Smooth muscle cell (in vitro differentiated cells): Measurements from ENCODE around the gene NCOA3. TPM values are rescaled to one million over a fixed set of nuclear protein-coding genes. Genes with fewer than 3 reads are reported as not detected.

Experiments used
- DNase-seq: peaks from one replicate; lab custom pipeline; 2025; ENCODE audit not compliant: unreplicated experiment; lab: John Stamatoyannopoulos, UW
- H2AFZ ChIP-seq: fragments of 200-600 bp; sonication (generic); 2 replicates; pipeline ENCODE4 v1.6.0; 2016; ENCODE audit warnings: antibody characterized with exemption, low read depth, mild to moderate bottlenecking
- H3F3A ChIP-seq: fragments of 200-600 bp; sonication (generic); 2 replicates; pipeline ENCODE4 v1.6.0; 2017; ENCODE audit warnings: antibody characterized with exemption, low read depth
- H3K27ac ChIP-seq: fragments of 200-600 bp; sonication (generic); 2 replicates; pipeline ENCODE4 v1.5.1; 2016; ENCODE audit warnings: low read depth, mild to moderate bottlenecking
- H3K27me3 ChIP-seq: fragments of 200-600 bp; sonication (generic); 2 replicates; pipeline ENCODE4 v1.6.1; 2016; ENCODE audit warnings: low read depth, mild to moderate bottlenecking
- H3K36me3 ChIP-seq: fragments of 200-600 bp; sonication (generic); 2 replicates; pipeline ENCODE4 v1.5.1; 2016; ENCODE audit warnings: low read depth
- H3K4me1 ChIP-seq: fragments of 200-600 bp; sonication (generic); 2 replicates; pipeline ENCODE4 v1.5.1; 2016; ENCODE audit warnings: low read depth
- H3K4me2 ChIP-seq: fragments of 200-600 bp; sonication (generic); 2 replicates; pipeline ENCODE4 v1.6.0; 2016; ENCODE audit warnings: mild to moderate bottlenecking
- H3K4me3 ChIP-seq: fragments of 200-600 bp; sonication (generic); 2 replicates; pipeline ENCODE4 v1.5.1; 2016; ENCODE audit warnings: mild to moderate bottlenecking
- H3K79me2 ChIP-seq: fragments of 200-600 bp; sonication (generic); 2 replicates; pipeline ENCODE4 v1.6.0; 2016; ENCODE audit warnings: low read depth, mild to moderate bottlenecking
- H3K9ac ChIP-seq: fragments of 200-600 bp; sonication (generic); 2 replicates; pipeline ENCODE4 v1.6.0; 2016; ENCODE audit warnings: low read depth
- H3K9me3 ChIP-seq: fragments of 200-600 bp; sonication (generic); replicated peaks from 2 replicates; pipeline ENCODE4 v1.5.1; 2016; ENCODE audit warnings: low read depth
- H4K20me1 ChIP-seq: fragments of 200-600 bp; sonication (generic); 2 replicates; pipeline ENCODE4 v1.6.0; 2016; ENCODE audit warnings: low read depth
- WGBS: methylation state at CpG from one replicate; pipeline ENCODE4 v1.1.7; 2016; ENCODE audit warnings: low lambda C conversion rate; 5-methylcytosine and 5-hydroxymethylcytosine counted together
- polyA plus RNA-seq: library from polyadenylated mRNA; unstranded; fragments of >200 nt; fragmentation: Nextera tagmentation; extraction: Ambion mirVana; gene quantifications from 2 replicates; pipeline ENCODE4 v1.2.1, GENCODE V29; 2016
- total RNA-seq: library from RNA; depleted of rRNA; stranded (reverse); fragments of >200 nt; gene quantifications from 2 replicates; pipeline ENCODE4 v1.2.3, GENCODE V29; 2014
- TF ChIP-seq, protein P1 (sequence below): fragments of 200-600 bp; sonication (generic); IDR thresholded peaks from 2 replicates; pipeline ENCODE4 v1.5.1; 2017; ENCODE audit warnings: borderline replicate concordance, mild to moderate bottlenecking, antibody characterized with exemption; ENCODE audit not compliant: insufficient read depth, poor library complexity, severe bottlenecking

Gene NCOA3
- total and polyA plus RNA-seq, 2 experiments from 2014 or later, result 6.0 to 28.4 TPM

- Histone ChIP-seq H3K27ac (no peak overlapping the region), H2AFZ (no peak overlapping the region), H3F3A (no peaks in the 10 kb centered on the region), H3K9me3 (no peaks in the 10 kb centered on the region), H3K36me3 (no peaks in the 10 kb centered on the region), H3K4me3 (no peak overlapping the region), H3K4me1 (no peaks in the 10 kb centered on the region), H4K20me1 (no peaks in the 10 kb centered on the region), H3K4me2 (no peak overlapping the region), H3K27me3 (no peaks in the 10 kb centered on the region), H3K79me2 (no peaks in the 10 kb centered on the region), H3K9ac (no peak overlapping the region)
- WGBS, result 81% methylated on average over 5 of the region's 5 CpGs
- DNase-seq, result no peak
- TF ChIP-seq, protein P1, sequence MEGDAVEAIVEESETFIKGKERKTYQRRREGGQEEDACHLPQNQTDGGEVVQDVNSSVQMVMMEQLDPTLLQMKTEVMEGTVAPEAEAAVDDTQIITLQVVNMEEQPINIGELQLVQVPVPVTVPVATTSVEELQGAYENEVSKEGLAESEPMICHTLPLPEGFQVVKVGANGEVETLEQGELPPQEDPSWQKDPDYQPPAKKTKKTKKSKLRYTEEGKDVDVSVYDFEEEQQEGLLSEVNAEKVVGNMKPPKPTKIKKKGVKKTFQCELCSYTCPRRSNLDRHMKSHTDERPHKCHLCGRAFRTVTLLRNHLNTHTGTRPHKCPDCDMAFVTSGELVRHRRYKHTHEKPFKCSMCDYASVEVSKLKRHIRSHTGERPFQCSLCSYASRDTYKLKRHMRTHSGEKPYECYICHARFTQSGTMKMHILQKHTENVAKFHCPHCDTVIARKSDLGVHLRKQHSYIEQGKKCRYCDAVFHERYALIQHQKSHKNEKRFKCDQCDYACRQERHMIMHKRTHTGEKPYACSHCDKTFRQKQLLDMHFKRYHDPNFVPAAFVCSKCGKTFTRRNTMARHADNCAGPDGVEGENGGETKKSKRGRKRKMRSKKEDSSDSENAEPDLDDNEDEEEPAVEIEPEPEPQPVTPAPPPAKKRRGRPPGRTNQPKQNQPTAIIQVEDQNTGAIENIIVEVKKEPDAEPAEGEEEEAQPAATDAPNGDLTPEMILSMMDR, result no peak
Measured at GRCh38 chr20:47484303-47484702, 17.4 kb upstream of the NCOA3 start.

DNA sequence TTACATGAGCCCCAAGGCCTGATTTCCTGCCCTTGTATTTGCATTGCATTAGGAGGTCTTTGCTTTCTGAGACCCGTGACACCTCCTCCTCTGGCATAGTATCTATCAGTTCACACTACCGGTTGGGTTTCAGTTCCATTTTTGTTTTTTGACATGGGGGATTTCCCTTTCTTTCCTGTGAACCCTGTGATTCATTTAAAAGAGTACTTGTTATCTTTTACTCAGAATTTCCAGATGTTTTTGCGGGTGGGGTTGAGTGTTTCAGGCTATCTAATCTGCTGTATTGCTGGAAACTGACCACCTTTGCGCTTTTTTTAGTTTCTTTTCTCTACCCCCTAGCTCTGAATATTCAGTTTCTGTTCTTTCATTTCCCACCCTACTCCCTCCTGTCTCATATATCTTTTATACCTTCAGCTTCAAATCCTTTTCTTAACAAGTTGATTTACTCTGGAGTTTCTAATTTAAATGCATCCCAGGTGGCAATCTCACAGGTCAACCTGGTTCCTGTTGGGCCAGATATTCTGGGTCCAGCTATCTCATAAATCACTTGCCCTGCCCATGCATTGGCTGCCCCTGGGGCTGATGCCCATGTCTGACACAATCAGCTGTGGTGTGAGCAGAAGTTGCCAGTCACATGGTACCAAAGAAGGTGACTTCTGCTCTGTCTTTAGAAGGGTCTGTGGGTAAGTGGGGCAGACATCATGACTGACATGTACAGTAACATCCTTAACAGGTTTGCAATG, 14.3 kb upstream of the NCOA3 start:
- no peak overlapping the region for H3K27ac ChIP-seq
- no peaks in the 10 kb centered on the region for H3K4me1 ChIP-seq
- no peaks in the 10 kb centered on the region for H4K20me1 ChIP-seq
- DNase-seq, result no peak
- H3F3A ChIP-seq, result no peaks in the 10 kb centered on the region
- H3K9me3 ChIP-seq, result no peaks in the 10 kb centered on the region
- 43% methylated on average over 4 of the region's 4 CpGs for WGBS
- H3K9ac ChIP-seq, result no peak overlapping the region
- no peak overlapping the region for H3K4me3 ChIP-seq
- H3K36me3 ChIP-seq, result no peaks in the 10 kb centered on the region
- TF ChIP-seq, protein P1, result no peak
- H3K79me2 ChIP-seq, result no peaks in the 10 kb centered on the region
- H2AFZ ChIP-seq, result no peak overlapping the region
- no peaks in the 10 kb centered on the region for H3K27me3 ChIP-seq
- peak overlapping the region; percentile 35 for H3K4me2 ChIP-seq

GRCh38 chr20:47489448-47489872, 12.2 kb upstream of the NCOA3 start:
- peaks cover 6% of the 10 kb centered on the region for H3K4me1 ChIP-seq
- TF ChIP-seq, protein P1, result no peak
- no peak for DNase-seq

DNA sequence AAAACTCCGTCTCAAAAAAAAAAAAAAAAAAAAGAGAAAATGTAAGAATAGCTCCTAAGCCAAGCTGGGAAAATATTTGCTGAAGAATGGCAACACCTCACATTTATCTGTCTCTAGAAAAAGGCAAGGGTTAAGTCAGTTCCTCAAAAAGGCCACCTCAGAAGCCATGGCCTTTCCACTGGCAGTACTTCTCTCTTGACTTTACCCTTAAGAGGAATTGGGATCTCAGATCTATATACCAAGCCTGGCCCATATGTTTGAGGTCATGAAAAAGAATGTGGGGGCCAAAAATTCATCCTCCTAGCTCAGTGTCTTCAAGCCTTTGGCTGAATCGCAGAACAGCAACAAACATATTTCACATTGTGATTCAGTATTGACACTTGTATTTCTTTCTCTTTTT, 10.9 kb upstream of the NCOA3 start:
- TF ChIP-seq, protein P1, result no peak
- Histone ChIP-seq H3K4me1 (peaks cover 6% of the 10 kb centered on the region), H3K9ac (no peak overlapping the region), H3K36me3 (no peaks in the 10 kb centered on the region), H3K9me3 (no peaks in the 10 kb centered on the region), H3K4me3 (no peak overlapping the region), H3K27ac (no peak overlapping the region), H3K4me2 (no peak overlapping the region), H4K20me1 (no peaks in the 10 kb centered on the region), H2AFZ (no peak overlapping the region), H3K27me3 (no peaks in the 10 kb centered on the region), H3K79me2 (no peaks in the 10 kb centered on the region), H3F3A (no peaks in the 10 kb centered on the region)
- WGBS, result 100% methylated on average over 2 of the region's 2 CpGs
- DNase-seq, result no peak

More at GRCh38 chr20:47489448-47489872, 12.2 kb upstream of the NCOA3 start:
- no peaks in the 10 kb centered on the region for H3K79me2 ChIP-seq
- no peak overlapping the region for H3K9ac ChIP-seq
- H4K20me1 ChIP-seq, result no peaks in the 10 kb centered on the region
- no peak overlapping the region for H2AFZ ChIP-seq
- H3K4me3 ChIP-seq, result no peak overlapping the region
- H3K36me3 ChIP-seq, result no peaks in the 10 kb centered on the region
- H3K27ac ChIP-seq, result no peak overlapping the region
- WGBS, result 95% methylated on average over 8 of the region's 8 CpGs
- H3K4me2 ChIP-seq, result no peak overlapping the region
- no peaks in the 10 kb centered on the region for H3K9me3 ChIP-seq
- H3F3A ChIP-seq, result no peaks in the 10 kb centered on the region
- H3K27me3 ChIP-seq, result no peaks in the 10 kb centered on the region
